Fibroblast of upper back skin (primary cell): ENCODE data around the gene LGALS7B.
"Not testable (repeated sequence)": the region's sequence is repeated elsewhere in the genome, so short reads cannot be mapped to it uniquely, and the experiment has no call there.

ENCODE experiments used
- DNase-seq: peaks from one replicate; pipeline ENCODE4 v3.0.0-alpha.2; 2013

The LGALS7B gene

DNA sequence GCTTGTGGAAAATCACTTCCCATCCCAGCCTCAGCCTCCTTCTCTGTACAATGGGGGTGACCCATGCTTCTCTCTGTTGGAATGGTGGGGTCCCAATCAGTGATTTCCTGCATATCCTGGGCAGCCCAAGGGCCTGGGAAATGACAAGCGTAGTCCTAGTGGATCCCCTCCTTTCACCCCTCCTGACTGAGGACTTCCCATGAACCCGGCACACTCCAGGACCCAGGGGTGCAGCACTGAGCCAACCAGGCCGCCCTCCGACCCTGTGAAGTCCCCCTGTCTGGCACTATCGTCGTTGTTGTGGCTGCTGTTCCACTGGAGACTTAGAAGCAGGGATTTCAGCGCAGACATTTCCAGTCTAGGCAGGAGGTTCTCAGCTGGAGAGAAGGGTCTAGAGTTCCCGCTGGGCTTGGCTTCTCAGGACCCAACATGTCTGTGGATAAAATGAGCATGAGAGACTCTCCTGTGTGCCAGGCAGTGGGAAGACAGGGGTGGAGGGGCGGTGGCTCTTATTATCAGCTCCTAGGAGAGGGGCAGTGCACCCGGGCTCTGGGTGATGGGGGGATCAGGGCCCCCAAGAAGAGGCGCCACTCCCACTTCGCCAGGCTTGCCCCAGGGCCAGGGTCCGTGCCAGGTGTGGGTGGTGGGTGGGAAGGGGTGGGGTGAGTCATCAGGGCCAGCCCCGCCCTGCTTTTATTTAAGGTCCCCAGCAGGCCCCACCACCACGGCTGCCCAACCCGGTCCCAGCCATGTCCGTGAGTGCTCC, at the start of gene LGALS7B:
LGALS7B (plus strand) TSS at position 723 of the 766 bp plus-strand sequence; CDS start at position 750, 27 bp downstream.
- no peak for DNase-seq

DNA sequence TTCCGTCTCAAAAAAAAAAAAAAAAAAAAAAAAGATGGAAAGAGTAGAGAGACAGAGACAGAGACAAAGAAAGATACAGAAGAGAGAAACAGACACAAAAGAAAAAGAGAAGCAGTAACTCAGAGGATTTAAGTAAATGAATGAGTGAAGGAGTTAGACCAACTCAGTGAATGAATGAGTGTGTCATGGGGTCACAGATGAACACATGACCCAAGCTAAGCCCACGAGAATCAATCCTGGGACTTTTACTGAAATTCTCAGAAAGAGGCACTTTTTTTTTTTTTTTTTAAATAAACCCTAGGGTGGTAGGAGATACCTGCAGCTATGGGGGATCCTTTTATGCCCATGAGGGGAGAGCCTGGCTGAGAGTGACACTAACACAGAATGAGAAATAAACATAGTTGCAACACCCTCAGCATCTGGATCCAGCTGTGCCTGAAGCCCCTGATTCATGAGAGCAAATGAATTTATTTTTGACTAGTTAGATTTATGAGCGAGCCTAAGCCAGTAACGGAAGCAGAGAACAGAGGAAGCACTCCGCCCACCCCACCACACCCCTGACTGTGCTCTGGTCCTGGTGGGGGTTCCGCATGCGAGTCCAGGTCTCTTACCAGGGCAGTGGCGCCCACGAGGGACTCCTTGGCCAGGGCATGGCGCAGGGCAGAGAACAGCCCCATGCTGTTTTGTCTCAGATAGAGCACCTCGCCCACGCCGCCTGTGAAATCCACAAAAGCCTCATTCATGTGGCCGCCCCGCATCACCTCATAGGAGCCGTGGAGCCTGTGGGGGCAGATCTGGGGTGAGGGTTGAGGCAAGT, 49.4 kb upstream of the LGALS7B start:
- no peak for DNase-seq

DNA sequence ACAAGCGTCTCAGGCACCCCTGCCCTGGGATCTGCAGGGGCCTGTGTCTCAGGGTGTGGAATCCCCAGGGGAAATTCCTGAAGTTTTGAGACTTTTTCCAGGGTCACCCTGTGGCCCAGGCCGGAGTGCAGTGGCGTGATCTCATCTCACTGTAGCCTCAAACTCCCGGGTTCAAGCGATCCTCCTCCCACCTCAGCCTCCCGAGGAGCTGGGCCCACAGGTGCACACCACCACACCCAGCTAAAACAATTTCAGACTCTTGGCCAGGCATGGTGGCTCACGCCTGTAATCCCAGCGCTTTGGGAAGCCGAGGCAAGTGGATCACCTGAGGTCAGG, 48.8 kb upstream of the LGALS7B start:
- no peak for DNase-seq

DNA sequence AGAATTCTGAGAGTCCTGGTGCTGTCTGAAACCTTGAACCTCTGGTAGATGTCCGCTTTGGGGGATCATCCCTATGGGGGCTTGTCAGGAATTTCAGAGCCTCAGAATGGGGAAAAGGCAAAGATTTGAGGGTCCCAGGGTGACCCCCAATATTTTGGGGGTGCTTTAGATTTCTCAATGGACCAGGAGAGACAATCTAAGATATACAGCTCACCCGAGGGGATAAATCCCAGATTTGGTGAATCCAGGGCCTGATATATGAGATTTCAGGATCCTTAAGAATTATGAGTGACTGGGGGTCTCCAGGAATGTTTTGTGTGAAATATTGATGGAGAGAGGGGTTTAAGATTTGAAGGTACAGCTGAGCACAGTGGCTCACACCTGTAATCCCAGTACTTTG, 48.1 kb upstream of the LGALS7B start:
- DNase-seq, result no peak

DNA sequence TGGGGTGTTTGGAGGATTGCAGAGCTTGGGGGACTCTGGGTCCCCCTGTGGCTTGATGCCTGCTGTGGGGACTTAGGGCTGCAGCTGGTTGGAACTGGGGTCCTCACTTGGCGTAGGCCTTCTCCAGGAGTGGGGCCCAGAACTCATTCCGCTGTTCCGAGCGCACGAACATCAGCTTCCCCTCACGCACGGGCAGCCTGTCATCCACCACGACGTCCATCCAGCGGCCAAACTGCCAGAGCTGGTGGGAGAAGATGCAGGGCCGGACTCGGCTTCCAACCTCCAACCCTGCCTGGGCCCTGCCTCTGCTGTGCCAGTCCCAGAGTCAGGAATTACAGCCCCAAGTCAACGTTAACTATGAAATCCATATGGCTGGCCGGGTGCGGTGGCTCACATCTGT, 47.3 kb upstream of the LGALS7B start:
- no peak for DNase-seq

DNA sequence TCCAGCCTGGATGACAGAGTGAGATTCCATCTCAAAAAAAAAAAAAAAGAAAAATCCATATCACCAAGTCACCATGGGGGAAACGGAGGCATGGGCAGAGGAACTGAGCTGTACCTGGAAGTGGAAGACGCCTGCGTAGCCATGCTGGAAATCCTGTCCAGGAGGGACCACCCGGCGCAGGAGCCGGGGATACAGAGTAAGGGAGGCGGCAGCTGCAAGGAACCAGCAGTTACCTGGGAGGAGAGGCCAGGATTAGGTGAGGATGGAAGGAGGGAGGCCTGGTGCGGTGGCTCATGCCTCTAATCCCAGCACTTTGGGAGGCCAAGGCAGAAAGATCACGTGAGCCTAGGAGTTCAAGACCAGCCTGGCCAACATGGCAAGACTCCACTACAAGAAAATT, 46.7 kb upstream of the LGALS7B start:
- DNase-seq, result no peak

DNA sequence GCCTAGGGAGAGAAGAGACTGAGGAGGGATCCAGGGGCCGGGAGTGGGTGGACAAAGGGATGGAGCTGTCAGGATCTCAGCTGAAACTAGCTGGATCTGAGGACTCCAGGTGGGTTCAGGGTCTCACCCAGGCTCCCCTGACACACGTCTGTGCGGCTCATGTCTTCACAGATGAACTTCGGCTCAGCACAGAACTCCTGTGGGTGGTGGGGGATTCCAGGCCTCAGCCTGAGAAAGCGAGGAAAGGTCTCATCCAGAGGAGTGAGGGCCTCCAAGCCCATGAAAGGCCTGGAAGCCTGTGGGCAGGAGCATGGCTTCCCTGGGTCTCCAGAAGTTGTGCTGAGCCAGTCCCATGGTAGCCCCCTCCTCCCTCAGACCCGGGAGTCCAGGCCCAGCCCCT, 46.1 kb upstream of the LGALS7B start:
- no peak for DNase-seq

DNA sequence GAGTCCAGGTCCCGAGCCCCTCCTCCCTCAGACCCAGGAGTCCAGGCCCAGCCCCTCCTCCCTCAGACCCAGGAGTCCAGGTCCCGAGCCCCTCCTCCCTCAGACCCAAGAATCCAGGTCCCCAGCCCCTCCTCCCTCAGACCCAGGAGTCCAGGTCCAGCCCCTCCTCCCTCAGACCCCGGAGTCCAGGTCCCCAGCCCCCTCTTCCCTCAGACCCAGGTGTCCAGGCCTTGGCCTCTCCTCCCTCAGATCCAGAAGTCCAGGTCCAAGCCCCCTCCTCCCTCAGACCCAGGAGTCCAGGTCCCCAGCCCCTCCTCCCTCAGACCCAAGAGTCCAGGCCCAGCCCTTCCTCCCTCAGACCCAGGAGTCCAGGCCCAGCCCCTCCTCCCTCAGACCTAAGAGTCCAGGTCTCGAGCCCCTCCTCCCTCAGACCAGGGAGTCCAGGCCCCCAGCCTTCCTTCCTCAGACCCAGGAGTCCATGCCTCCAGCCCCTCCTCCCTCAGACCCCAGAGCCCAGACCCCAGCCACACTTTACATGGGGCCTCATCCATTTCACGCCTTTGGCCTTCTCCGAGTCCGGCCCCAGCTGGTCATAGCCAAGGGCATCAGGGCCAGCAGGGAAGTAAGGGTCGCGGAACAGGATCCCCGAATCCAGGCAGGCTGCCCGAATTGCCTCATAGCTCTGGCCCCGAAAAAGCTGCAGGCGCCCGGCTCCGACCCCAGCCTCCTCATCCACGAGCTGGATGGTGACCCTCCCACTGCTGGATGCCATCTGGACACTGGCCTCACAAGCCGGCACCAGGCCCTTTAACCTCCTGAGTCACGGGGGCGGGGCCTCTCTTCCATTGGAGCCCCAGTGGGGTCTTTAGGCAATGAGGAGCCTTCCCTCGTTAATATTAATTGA, 45.4 kb upstream of the LGALS7B start:
- no peak for DNase-seq

DNA sequence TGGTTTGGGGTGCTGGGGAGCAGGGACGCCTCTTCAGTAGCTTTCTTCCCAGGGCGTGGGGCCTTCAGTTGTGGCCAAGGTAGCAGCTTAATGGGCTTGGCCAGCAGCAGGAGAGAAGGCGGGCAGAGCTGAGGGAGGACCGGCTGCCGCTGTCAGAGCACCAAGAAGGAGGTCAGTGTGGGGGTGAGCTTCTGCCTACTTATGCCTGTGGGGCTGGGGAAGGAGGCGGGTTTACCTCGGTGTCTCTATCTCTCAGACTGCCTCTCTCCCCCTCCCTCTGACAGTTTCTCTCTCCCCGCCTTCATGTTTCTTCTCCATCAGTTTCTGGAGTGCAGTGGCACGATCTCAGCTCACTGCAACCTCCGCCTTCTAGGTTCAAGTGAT, 44.7 kb upstream of the LGALS7B start, which contains the start of gene CAPN12:
CAPN12 (minus strand) TSS at position 177 of the 384 bp plus-strand sequence. CDS start 309 bp downstream, outside the sequence.
- no peak for DNase-seq

DNA sequence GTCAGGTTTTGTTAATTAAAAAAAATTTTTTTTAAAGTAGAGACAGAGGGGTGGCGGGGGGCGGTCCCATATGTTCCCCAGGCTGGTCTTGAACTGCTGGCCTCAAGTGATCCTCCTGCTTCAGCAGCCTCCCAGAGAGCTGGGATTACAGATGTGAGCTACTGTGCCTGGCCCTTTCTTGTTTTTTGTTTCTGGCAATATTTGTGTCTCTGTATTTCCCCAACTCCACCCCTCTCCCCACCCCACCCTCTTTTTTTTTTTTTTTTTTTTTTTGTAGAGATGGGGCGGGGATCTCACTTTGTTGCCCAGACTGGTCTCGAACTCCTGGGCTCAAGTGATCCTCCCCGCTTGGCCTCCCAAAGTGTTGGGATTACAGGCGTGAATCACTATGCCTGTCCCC, 44.1 kb upstream of the LGALS7B start:
- DNase-seq, result no peak

DNA sequence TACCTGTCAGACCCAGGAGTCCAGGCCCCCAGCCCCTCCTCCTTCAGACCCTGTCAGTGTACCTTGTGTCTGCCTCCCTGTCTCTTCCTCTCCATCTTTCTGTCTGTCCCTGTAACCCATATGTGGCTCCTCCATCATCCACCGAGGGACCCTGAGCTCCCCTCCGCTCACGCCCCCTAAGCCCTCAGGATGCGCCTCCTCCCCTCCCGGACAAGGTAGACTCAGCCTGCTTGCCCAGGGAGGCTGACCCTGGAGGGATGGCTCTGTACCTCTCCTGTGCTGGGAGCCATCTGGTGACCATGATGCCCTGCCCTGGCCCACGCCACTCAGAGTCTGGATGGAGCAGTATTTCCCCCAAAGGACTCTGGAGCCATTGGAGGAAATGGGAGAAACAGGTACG, 43.7 kb upstream of the LGALS7B start:
- DNase-seq, result no peak

DNA sequence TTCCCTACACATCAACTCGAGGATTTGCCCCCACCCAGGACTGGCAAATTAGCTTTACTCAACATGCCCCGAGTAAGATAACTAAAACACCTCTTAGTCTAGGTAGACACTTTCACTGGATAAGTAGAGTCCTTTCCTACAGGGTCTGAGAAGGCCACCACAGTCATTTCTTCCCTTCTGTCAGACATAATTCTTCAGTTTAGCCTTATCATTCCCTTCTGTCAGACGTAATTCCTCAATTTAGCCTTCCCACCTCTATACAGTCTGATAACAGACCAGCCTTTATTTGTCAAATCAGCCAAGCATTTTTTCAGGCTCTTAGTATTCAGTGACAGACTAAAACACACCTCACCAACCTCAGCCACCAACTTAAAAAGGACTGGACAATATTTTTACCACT, 35.2 kb upstream of the LGALS7B start:
- DNase-seq, result not testable (repeated sequence)

DNA sequence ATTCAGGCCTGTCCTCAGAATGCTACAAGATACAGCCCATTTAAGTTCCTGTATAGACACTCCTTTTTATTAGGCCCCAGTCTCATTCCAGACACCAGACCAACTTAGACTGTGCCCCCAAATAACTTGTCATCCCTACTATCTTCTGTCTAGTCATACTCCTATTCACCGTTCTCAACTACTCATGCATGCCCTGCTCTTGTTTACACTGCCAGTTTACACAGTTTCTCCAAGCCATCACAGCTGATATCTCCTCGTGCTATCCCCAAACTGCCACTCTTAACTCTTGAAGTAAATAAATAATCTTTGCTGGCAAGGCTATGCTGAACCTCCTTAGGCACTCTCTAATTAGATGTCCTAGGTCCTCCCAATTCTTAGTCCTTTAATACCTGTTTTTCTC, 34.8 kb upstream of the LGALS7B start:
- not testable (repeated sequence) for DNase-seq

DNA sequence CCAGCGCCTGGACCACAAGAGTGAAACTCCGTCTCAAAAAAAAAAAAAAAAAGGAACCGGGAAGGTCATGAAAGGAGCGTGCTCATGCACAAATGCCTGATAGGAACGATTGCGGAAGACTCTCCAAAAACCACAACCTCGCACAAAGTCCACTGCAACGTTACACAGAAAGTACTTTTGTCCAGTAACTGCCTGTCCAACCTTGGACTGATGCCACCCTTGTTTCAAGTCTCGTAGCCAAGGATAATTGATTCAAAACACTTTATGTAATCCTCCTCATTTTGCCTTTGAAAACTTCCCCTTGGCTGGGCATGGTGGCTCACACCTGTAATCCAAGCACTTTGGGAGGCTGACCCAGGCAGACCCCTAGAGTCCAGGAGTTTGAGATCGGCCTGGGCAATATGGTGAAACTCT, 29.4 kb upstream of the LGALS7B start:
- no peak for DNase-seq

DNA sequence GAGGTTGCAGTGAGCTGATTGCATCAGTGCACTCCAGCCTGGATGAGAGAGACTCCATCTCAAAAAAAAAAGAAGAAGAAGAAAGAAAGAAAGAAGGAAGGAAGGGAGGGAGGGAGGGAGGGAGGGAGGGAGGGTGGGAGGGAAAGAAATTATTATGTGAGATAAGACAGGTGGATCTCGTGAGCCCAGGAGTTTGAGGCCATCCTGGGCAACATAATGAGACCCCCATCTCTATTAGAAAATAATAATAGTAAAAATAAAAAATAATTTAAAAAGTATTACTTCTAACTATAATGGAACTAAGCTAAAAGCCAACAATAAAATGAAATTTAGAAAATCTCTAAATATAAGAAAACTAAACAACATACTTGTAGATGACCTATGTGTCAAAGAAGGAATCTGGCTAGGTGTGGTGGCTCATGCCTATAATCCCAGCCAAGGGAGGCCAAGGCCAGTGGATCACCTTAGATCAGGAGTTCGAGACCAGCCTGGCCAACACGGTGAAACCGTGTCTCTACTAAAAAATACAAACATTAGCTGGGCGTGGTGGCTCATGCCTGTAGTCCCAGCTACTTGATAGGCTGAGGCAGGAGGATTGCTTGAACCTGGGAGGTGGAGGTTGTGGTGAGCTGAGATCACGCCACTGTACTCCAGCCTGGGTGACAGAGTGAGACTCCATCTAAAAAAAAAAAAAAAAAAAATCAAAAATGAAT, 28.0 kb upstream of the LGALS7B start:
- not testable (repeated sequence) for DNase-seq

DNA sequence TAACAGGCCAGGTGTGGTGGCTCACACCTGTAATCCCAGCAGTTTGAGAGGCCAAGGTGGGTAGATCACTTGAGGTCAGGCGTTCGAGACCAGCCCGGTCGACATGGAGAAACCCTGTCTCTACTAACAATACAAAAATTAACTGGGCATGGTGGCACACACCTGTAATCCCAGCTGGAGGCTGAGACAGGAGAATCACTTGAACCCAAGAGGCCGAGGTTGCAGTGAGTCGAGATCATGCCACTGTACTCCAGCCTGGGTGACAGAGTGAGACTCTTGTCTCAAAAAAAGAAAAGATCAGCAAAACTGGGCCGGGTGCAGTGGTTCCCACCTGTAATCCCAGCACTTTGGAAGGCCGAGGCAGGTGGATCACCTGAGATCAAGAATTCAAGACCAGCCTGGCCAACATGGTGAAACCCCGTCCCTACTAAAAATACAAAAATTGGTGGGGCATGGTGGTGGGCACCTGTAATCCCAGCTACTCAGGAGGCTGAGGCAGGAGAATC, 27.1 kb upstream of the LGALS7B start:
- DNase-seq, result not testable (repeated sequence)

DNA sequence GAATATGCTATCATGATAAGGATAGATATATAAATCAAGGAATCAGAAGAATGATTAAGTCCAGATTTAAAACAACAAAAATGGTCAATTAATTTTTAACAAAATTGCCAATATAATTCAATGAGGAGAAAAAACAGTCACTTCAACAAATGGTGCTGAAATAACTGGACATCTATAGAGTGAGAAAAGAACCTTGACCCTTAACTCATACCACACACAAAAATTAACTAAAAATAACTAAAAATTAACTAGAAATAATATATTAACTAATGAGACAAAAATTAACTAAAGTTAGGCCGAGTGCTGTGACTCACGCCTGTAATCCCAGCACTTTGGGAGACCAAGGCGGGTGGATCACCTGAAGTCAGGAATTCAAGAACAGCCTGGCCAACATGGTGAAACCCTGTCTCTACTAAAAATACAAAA, 25.2 kb upstream of the LGALS7B start:
- DNase-seq, result no peak

DNA sequence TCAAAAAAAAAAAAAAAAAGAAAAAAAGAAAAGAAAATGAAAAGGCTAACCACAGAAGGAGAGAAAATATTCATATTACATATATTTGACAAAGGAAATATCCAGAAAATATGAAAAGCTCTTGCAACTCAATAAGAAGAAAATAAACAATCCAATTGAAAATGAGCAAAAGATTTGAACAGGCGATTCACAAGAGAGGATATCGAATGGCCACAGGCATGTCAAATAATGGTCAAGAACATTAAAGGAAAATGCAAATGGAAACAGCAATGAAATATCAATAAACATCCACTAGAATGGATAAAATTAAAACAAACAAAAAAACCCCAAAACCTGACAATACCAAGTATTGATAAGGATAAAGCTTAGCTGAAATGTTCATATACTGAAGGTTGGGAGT, 23.8 kb upstream of the LGALS7B start:
- DNase-seq, result no peak

DNA sequence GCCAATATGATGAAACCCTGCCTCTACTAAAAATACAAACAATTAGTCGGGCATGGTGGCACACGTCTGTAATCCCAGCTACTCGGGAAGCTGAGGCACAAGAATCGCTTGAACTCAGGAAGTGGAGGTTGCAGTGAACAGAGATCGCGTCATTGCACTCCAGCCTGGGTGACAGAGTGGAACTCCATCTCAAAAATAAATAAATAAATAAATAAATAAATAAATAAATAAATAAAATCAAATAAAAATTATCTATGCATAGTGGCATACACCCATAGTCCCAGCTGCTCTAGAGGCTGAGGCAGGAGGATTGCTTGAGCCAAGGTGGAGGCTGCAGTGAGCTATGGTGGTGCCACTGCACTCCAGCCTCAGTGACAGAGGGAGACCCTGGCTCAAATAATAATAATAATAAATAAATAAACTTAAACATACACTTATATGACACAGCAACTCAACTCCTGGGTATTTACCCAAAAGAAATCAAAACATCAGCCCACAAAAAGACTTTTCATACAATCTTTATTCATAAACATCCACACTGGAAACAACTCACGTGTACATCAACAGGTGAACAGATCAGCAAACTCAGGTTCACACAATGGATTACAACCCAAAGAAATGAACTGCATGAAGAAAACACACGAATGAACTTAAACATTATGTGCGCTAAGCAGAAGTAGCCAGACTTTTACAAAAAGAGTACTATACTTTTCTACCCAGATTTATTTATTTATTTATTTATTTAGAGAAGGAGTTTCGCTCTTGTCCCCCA, 22.5 kb upstream of the LGALS7B start:
- no peak for DNase-seq

DNA sequence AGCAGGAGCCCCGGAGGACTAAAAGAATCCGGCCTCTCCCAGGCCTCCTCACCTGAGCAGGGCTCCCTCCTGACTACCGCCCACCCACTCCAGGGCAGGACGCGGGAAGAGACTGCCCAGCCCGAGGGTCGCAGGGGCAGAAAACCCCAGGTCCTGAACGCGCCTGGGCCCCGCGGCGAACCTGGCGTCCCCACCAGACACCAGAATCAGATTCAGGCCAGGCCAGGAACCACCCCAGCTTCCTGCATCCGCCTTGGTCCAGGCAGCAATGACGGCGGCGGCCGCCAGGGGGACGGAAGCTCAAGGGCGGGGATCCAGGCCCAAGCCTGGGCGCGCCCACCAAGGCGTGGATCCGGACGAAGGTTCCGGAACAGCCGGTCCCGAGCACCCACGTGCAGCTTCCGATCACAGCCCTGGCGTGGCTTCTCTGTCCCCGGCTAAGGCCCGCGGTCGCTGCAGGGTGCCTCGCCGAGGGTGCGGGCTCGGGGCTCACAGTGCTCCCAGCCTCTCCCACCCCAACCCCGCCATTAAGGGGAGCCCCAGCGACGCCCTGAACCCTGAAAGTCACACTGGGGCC, 19.3 kb upstream of the LGALS7B start:
- peak; percentile 61 for DNase-seq
